Measurements from ENCODE around the gene OSGEPL1. TPM values are rescaled to one million over a fixed set of nuclear protein-coding genes. Genes with fewer than 3 reads are reported as not detected.
A peak's percentile ranks its signal among the peaks of the same experiment; 100 is the strongest.

Gene OSGEPL1
- total and polyA plus RNA-seq, 7 experiments from 2014 or later = 6.8 to 24.2 (median 16.2) TPM

GRCh38 chr2:189798312-189799029 is 35.9 kb upstream of the OSGEPL1 start:
- DNase-seq (no peak), ATAC-seq (peak; percentile 62)
- no peaks in the 10 kb centered on the region for H3K27me3 Mint-ChIP-seq
- ChIA-PET POLR2A (no interaction called here), CTCF (interaction anchor here (0.8 to 0.9 kb wide), 2 partner anchors 14 to 31 kb away, joined by 3 read pairs; partner anchors contain the start of gene PMS1)
- peaks cover 0 to 8% (median 0%) of the 10 kb centered on the region in 7 donors for H3K4me1 Mint-ChIP-seq
- Histone ChIP-seq H3K4me1 (ENCODE audit: control insufficient read depth in 2 of 2, insufficient read depth in 2 of 2, low read length in 2 of 2) (no peaks in the 10 kb centered on the region), H3K4me3 (ENCODE audit: low read length) (no peak overlapping the region), H3K9me3 (ENCODE audit: control insufficient read depth in 2 of 3, low read length in 3 of 3) (no peaks in the 10 kb centered on the region), H3K27me3 (ENCODE audit: control insufficient read depth in 2 of 2, insufficient read depth in 2 of 2, low read length in 2 of 2) (no peaks in the 10 kb centered on the region), H3K36me3 (ENCODE audit: control insufficient read depth in 2 of 3, insufficient read depth in 3 of 3, low read length in 3 of 3) (peaks cover 0 to 34% (median 3%) of the 10 kb centered on the region in 3 experiments), H3K27ac (ENCODE audit: low read depth, low read length) (no peak overlapping the region)
- H3K27ac Mint-ChIP-seq = no peak overlapping the region
- peaks cover 4 to 32% (median 13%) of the 10 kb centered on the region in 5 donors for H3K36me3 Mint-ChIP-seq
- H3K9me3 Mint-ChIP-seq = no peaks in the 10 kb centered on the region
- intact Hi-C loops (cut with micrococcal nuclease) = loop anchor here (2.0 to 5.0 kb wide), 2 partner anchors 272 to 574 kb away; no protein-coding TSS in a partner anchor
- H3K4me3 Mint-ChIP-seq = no peak overlapping the region

- Histone ChIP-seq H3K36me3 (ENCODE audit: control insufficient read depth in 2 of 3, insufficient read depth in 3 of 3, low read length in 3 of 3) (peaks cover 0 to 40% (median 3%) of the 10 kb centered on the region in 3 experiments), H3K27ac (ENCODE audit: low read depth, low read length) (no peak overlapping the region), H3K27me3 (ENCODE audit: control insufficient read depth in 2 of 2, insufficient read depth in 2 of 2, low read length in 2 of 2) (no peaks in the 10 kb centered on the region), H3K4me1 (ENCODE audit: control insufficient read depth in 2 of 2, insufficient read depth in 2 of 2, low read length in 2 of 2) (no peaks in the 10 kb centered on the region), H3K9me3 (ENCODE audit: control insufficient read depth in 2 of 3, low read length in 3 of 3) (no peaks in the 10 kb centered on the region), H3K4me3 (ENCODE audit: low read length) (no peak overlapping the region)
- Mint-ChIP-seq H3K4me1 (peaks cover 0 to 8% (median 0%) of the 10 kb centered on the region in 7 donors), H3K4me3 (no peak overlapping the region), H3K9me3 (no peaks in the 10 kb centered on the region), H3K27me3 (no peaks in the 10 kb centered on the region), H3K36me3 (peaks cover 4 to 36% (median 14%) of the 10 kb centered on the region in 5 donors), H3K27ac (peak overlapping the region in 1 of 9 donors; percentile 29)
- intact Hi-C loops (cut with micrococcal nuclease) = loop anchor here (2.0 to 5.0 kb wide), 2 partner anchors 273 to 574 kb away; no protein-coding TSS in a partner anchor
- DNase-seq (no peak), ATAC-seq (no peak)
- ChIA-PET POLR2A (no interaction called here), CTCF (no interaction called here)
These were observed 35.3 kb upstream of the OSGEPL1 start for GRCh38 chr2:189797902-189798301.

GRCh38 chr2:189794310-189794709 is 31.7 kb upstream of the OSGEPL1 start:
- ChIA-PET CTCF (no interaction called here), POLR2A (interaction anchor here (0.7 kb wide), 1 partner anchor 11 kb away, joined by 3 read pairs; no protein-coding TSS in a partner anchor)
- peaks cover 4 to 33% (median 13%) of the 10 kb centered on the region in 5 donors for H3K36me3 Mint-ChIP-seq

GRCh38 chr2:189791338-189792042 is 28.9 kb upstream of the OSGEPL1 start:
- Histone ChIP-seq H3K9me3 (ENCODE audit: control insufficient read depth in 2 of 3, low read length in 3 of 3) (no peaks in the 10 kb centered on the region), H3K27me3 (ENCODE audit: control insufficient read depth in 2 of 2, insufficient read depth in 2 of 2, low read length in 2 of 2) (no peaks in the 10 kb centered on the region), H3K4me3 (ENCODE audit: low read length) (peak overlapping the region; percentile 36), H3K36me3 (ENCODE audit: control insufficient read depth in 2 of 3, insufficient read depth in 3 of 3, low read length in 3 of 3) (peaks cover 0 to 30% (median 3%) of the 10 kb centered on the region in 3 experiments), H3K4me1 (ENCODE audit: control insufficient read depth in 2 of 2, insufficient read depth in 2 of 2, low read length in 2 of 2) (peaks cover 0 to 7% of the 10 kb centered on the region in 2 donors), H3K27ac (ENCODE audit: low read depth, low read length) (no peak overlapping the region)
- H3K4me1 Mint-ChIP-seq = peaks cover 0 to 12% (median 9%) of the 10 kb centered on the region in 7 donors
- no peaks in the 10 kb centered on the region for H3K9me3 Mint-ChIP-seq
- DNase-seq = no peak
- peak overlapping the region in 1 of 9 donors; percentile 80 for H3K27ac Mint-ChIP-seq
- no peaks in the 10 kb centered on the region for H3K27me3 Mint-ChIP-seq
- CTCF ChIA-PET = no interaction called here
- POLR2A ChIA-PET = no interaction called here
- intact Hi-C loops (cut with micrococcal nuclease) = no loop called here
- H3K36me3 Mint-ChIP-seq = peaks cover 2 to 40% (median 17%) of the 10 kb centered on the region in 5 donors
- no peak for ATAC-seq
- peak overlapping the region in 2 of 10 donors; percentile 57 to 69 for H3K4me3 Mint-ChIP-seq

More at GRCh38 chr2:189794310-189794709, 31.7 kb upstream of the OSGEPL1 start:
- no peak overlapping the region for H3K27ac ChIP-seq (ENCODE audit: low read depth, low read length)
- peaks cover 0 to 7% of the 10 kb centered on the region in 2 donors for H3K4me1 ChIP-seq (ENCODE audit: control insufficient read depth in 2 of 2, insufficient read depth in 2 of 2, low read length in 2 of 2)
- no peaks in the 10 kb centered on the region for H3K9me3 Mint-ChIP-seq
- ATAC-seq = no peak
- H3K36me3 ChIP-seq (ENCODE audit: control insufficient read depth in 2 of 3, insufficient read depth in 3 of 3, low read length in 3 of 3) = peaks cover 0 to 34% (median 3%) of the 10 kb centered on the region in 3 experiments
- DNase-seq = no peak
- peaks cover 0 to 10% (median 2%) of the 10 kb centered on the region in 7 donors for H3K4me1 Mint-ChIP-seq
- H3K4me3 ChIP-seq (ENCODE audit: low read length) = no peak overlapping the region
- H3K27me3 ChIP-seq (ENCODE audit: control insufficient read depth in 2 of 2, insufficient read depth in 2 of 2, low read length in 2 of 2) = no peaks in the 10 kb centered on the region
- no peaks in the 10 kb centered on the region for H3K27me3 Mint-ChIP-seq
- H3K9me3 ChIP-seq (ENCODE audit: control insufficient read depth in 2 of 3, low read length in 3 of 3) = no peaks in the 10 kb centered on the region
- no peak overlapping the region for H3K27ac Mint-ChIP-seq
- no peak overlapping the region for H3K4me3 Mint-ChIP-seq
- intact Hi-C loops (cut with micrococcal nuclease) = no loop called here

GRCh38 chr2:189783927-189784867 is 21.6 kb upstream of the OSGEPL1 start, which contains the start of the genes ORMDL1 and PMS1:
TSS of gene ORMDL1 (minus strand) at chr2:189784339. CDS start at chr2:189782595, 1,744 bp downstream.
TSS of gene PMS1 (plus strand) at chr2:189784450. CDS start at chr2:189791810, 7,360 bp downstream.
- no peaks in the 10 kb centered on the region for H3K9me3 ChIP-seq (ENCODE audit: control insufficient read depth in 2 of 3, low read length in 3 of 3)
- peaks cover 0 to 18% (median 0%) of the 10 kb centered on the region in 3 experiments for H3K36me3 ChIP-seq (ENCODE audit: control insufficient read depth in 2 of 3, insufficient read depth in 3 of 3, low read length in 3 of 3)
- Mint-ChIP-seq H3K36me3 (peaks cover 0 to 28% (median 21%) of the 10 kb centered on the region in 5 donors), H3K4me1 (peaks cover 26 to 72% (median 57%) of the 10 kb centered on the region in 7 donors), H3K4me3 (peak within 1 kb of the TSS; percentile 86 to 97 (median 94)), H3K9me3 (no peaks in the 10 kb centered on the region), H3K27me3 (no peaks in the 10 kb centered on the region), H3K27ac (peak within 1 kb of the TSS; percentile 89 to 97 (median 95))
- no peaks in the 10 kb centered on the region for H3K27me3 ChIP-seq (ENCODE audit: control insufficient read depth in 2 of 2, insufficient read depth in 2 of 2, low read length in 2 of 2)
- peak within 1 kb of the TSS; percentile 76 for H3K4me3 ChIP-seq (ENCODE audit: low read length)
- ChIA-PET POLR2A (interaction anchor here (0.6 to 4.2 kb wide), 14 partner anchors 9 to 344 kb away, joined by 3 to 67 read pairs (median 3); partner anchors contain the start of genes ASNSD1, OSGEPL1, SLC40A1 and WDR75), CTCF (interaction anchor here (0.5 to 2.0 kb wide), 4 partner anchors 14 to 41 kb away, joined by 3 to 6 read pairs (median 3); partner anchors contain the start of gene OSGEPL1)
- ATAC-seq (peak; percentile 95), DNase-seq (peak; percentile 90 to 96 (median 94))
- peaks cover 21 to 24% of the 10 kb centered on the region in 2 donors for H3K4me1 ChIP-seq (ENCODE audit: control insufficient read depth in 2 of 2, insufficient read depth in 2 of 2, low read length in 2 of 2)
- intact Hi-C loops (cut with micrococcal nuclease) = loop anchor here (1.0 to 10.0 kb wide), 17 partner anchors 12 to 1371 kb away; partner anchors contain the start of genes ANKAR (in 2 of the 2), ASNSD1 (in 2 of the 2), GLS (in 2 of the 2) and NEMP2 (in 2 of the 2)
- H3K27ac ChIP-seq (ENCODE audit: low read depth, low read length) = peak within 1 kb of the TSS; percentile 92

Measured in naive thymus-derived CD4-positive, alpha-beta T cell (primary cell).